CD4-positive, alpha-beta T cell (primary cell): Measurements from ENCODE around the gene C22orf39. TPM values are rescaled to one million over a fixed set of nuclear protein-coding genes. Genes with fewer than 3 reads are reported as not detected.

ENCODE experiments used
- ATAC-seq: fragments of 200-7000 bp; cut with Tn5 transposase; one replicate; pipeline ENCODE4 v1.10.0; 2022; ENCODE audit warnings: mild to moderate bottlenecking; ENCODE audit not compliant: poor library complexity
- CTCF ChIA-PET: fragments of 350-600 bp; sonication (Branson Sonifier 250); formaldehyde crosslinking; loops from one replicate; lab custom pipeline; 2021; ENCODE audit warnings: antibody characterized with exemption, inconsistent platforms; lab: Charles Lee
- POLR2A ChIA-PET: fragments of 350-600 bp; sonication (Branson Sonifier 250); formaldehyde crosslinking; loops from one replicate; lab custom pipeline; 2021; ENCODE audit warnings: antibody characterized with exemption, inconsistent platforms; lab: Charles Lee
- DNase-seq, 14 experiments: peaks; one replicate each; pipeline ENCODE4 v3.0.0-alpha.2; 2013 to 2020; ENCODE audit warnings: mixed read lengths in 2 of 14
- H3K27ac ChIP-seq, 2 donors: one replicate each; pipeline versions ENCODE4 v1.5.1 to v1.7.0; 2013; ENCODE audit warnings: low read length in 2 of 2, low read depth in 1 of 2, mild to moderate bottlenecking in 1 of 2
- H3K27me3 ChIP-seq, 2 experiments: 1 replicate in 1 of 2; 2 replicates in 1 of 2; pipeline versions ENCODE4 v1.6.1 to v1.7.0; 2013; ENCODE audit warnings: low read length in 2 of 2, control low read depth in 1 of 2, mild to moderate bottlenecking in 1 of 2, moderate library complexity in 1 of 2; ENCODE audit not compliant: insufficient read depth in 2 of 2, control insufficient read depth in 1 of 2
- H3K36me3 ChIP-seq: one replicate; pipeline ENCODE4 v1.6.1; 2013; ENCODE audit warnings: low read length, control low read depth; ENCODE audit not compliant: insufficient read depth
- H3K4me1 ChIP-seq: one replicate; pipeline ENCODE4 v1.6.1; 2013; ENCODE audit warnings: low read length, control low read depth; ENCODE audit not compliant: insufficient read depth
- H3K4me3 ChIP-seq: one replicate; pipeline ENCODE4 v1.5.1; 2013; ENCODE audit warnings: mild to moderate bottlenecking, low read length, moderate library complexity
- H3K9me3 ChIP-seq, 2 experiments: 1 replicate in 1 of 2; 2 replicates in 1 of 2; pipeline versions ENCODE4 v1.6.1 to v1.7.0; 2013; ENCODE audit warnings: low read length in 2 of 2, mild to moderate bottlenecking in 2 of 2, control low read depth in 1 of 2, moderate library complexity in 1 of 2; ENCODE audit not compliant: control insufficient read depth in 1 of 2, insufficient read depth in 1 of 2
- H3K27ac Mint-ChIP-seq: one replicate; pipeline ENCODE4 v1.8.0; 2020; ENCODE audit warnings: mixed read lengths
- H3K27me3 Mint-ChIP-seq: one replicate; pipeline ENCODE4 v1.8.0; 2021; ENCODE audit warnings: mixed read lengths
- H3K36me3 Mint-ChIP-seq: one replicate; pipeline ENCODE4 v1.8.0; 2021; ENCODE audit warnings: low read depth, mixed read lengths
- H3K4me1 Mint-ChIP-seq: one replicate; pipeline ENCODE4 v1.8.0; 2021; ENCODE audit warnings: low read depth, mixed read lengths
- H3K4me3 Mint-ChIP-seq: one replicate; pipeline ENCODE4 v1.8.0; 2020; ENCODE audit warnings: mild to moderate bottlenecking, mixed read lengths
- H3K9me3 Mint-ChIP-seq: one replicate; pipeline ENCODE4 v1.8.0; 2020; ENCODE audit warnings: mixed read lengths
- CTCF ChIP-seq: fragments of 200-600 bp; IDR thresholded peaks from one replicate; pipeline ENCODE4 v1.8.0; 2022; ENCODE audit warnings: antibody characterized with exemption, mild to moderate bottlenecking
- intact Hi-C, 2 experiments: fragments of 100-400 bp; cut with DNase I in 1 of 2; cut with micrococcal nuclease in 1 of 2; formaldehyde crosslinking; loops; one replicate each; pipeline versions ENCODE4 v1.15.1 to v1.9.0; 2023 to 2025; cut with DNase I, micrococcal nuclease
- total RNA-seq, 174 experiments: library from RNA in 2 of 174; stranded (reverse) in 2 of 174; gene quantifications; one replicate each; pipeline ENCODE4 v1.2.3 and lab custom pipeline; 2021 to 2026

C22orf39 gene
- total RNA-seq, 2 experiments from 2014 or later: 30.2 to 32.6 TPM

- no peak for TF ChIP-seq CTCF
- no peak overlapping the region for H3K4me3 ChIP-seq
- CTCF ChIA-PET: no interaction called here
These were observed 12.5 kb downstream of the C22orf39 start for GRCh38 chr22:19434829-19435580.

GRCh38 chr22:19434401-19434800, 13.1 kb downstream of the C22orf39 start:
- no peaks in the 10 kb centered on the region for H3K9me3 ChIP-seq
- peaks cover 23% of the 10 kb centered on the region for H3K4me1 ChIP-seq
- DNase-seq (no peak), ATAC-seq (no peak)
- H3K27ac Mint-ChIP-seq: peak overlapping the region; percentile 93
- H3K27me3 Mint-ChIP-seq: no peaks in the 10 kb centered on the region
- H3K9me3 Mint-ChIP-seq: no peaks in the 10 kb centered on the region
- no peak for TF ChIP-seq CTCF
- no peaks in the 10 kb centered on the region for H3K27me3 ChIP-seq
- POLR2A ChIA-PET: interaction anchor here (5.7 kb wide), 1 partner anchor 11 kb away, joined by 94 read pairs; the partner anchor contains the start of gene C22orf39
- H3K36me3 Mint-ChIP-seq: peaks cover 54% of the 10 kb centered on the region
- peaks cover 34% of the 10 kb centered on the region for H3K4me1 Mint-ChIP-seq
- H3K36me3 ChIP-seq: peaks cover 12% of the 10 kb centered on the region
- no peak overlapping the region for H3K27ac ChIP-seq
- H3K4me3 ChIP-seq: no peak overlapping the region
- H3K4me3 Mint-ChIP-seq: peak overlapping the region; percentile 97
- intact Hi-C loops: loop anchor here (5.0 kb wide), 2 partner anchors 43 to 142 kb away; partner anchors contain the start of genes CDC45 (in 1 of the 2), CLTCL1 (in 1 of the 2) and UFD1 (in 1 of the 2)
- CTCF ChIA-PET: no interaction called here

More at GRCh38 chr22:19434829-19435580, 12.5 kb downstream of the C22orf39 start:
- H3K27ac Mint-ChIP-seq: peak overlapping the region; percentile 93
- Histone ChIP-seq H3K9me3 (no peaks in the 10 kb centered on the region), H3K27ac (no peak overlapping the region), H3K4me1 (peaks cover 20% of the 10 kb centered on the region), H3K27me3 (no peaks in the 10 kb centered on the region), H3K36me3 (peaks cover 12% of the 10 kb centered on the region)
- H3K4me3 Mint-ChIP-seq: peak overlapping the region; percentile 80
- no peaks in the 10 kb centered on the region for H3K9me3 Mint-ChIP-seq
- intact Hi-C loops: loop anchor here (5.0 kb wide), 2 partner anchors 42 to 143 kb away; partner anchors contain the start of genes CDC45 (in 1 of the 2), CLTCL1 (in 1 of the 2) and UFD1 (in 1 of the 2)
- no peak for ATAC-seq
- POLR2A ChIA-PET: interaction anchor here (5.7 kb wide), 1 partner anchor 10 kb away, joined by 94 read pairs; the partner anchor contains the start of gene C22orf39
- H3K4me1 Mint-ChIP-seq: peaks cover 28% of the 10 kb centered on the region
- H3K36me3 Mint-ChIP-seq: peaks cover 52% of the 10 kb centered on the region
- no peaks in the 10 kb centered on the region for H3K27me3 Mint-ChIP-seq
- no peak for DNase-seq

- Histone ChIP-seq H3K9me3 (no peaks in the 10 kb centered on the region), H3K4me3 (peak within 1 kb of the TSS; percentile 89), H3K4me1 (peaks cover 35% of the 10 kb centered on the region), H3K27me3 (no peaks in the 10 kb centered on the region), H3K36me3 (peaks cover 12% of the 10 kb centered on the region), H3K27ac (peak within 1 kb of the TSS; percentile 87 to 88)
- peak; percentile 80 for ATAC-seq
- intact Hi-C loops: loop anchor here (1.0 to 5.0 kb wide), 4 partner anchors 15 to 140 kb away; partner anchors contain the start of genes CDC45 (in 2 of the 2), UFD1 (in 2 of the 2), C22orf39 (in 1 of the 2) and CLTCL1 (in 1 of the 2)
- CTCF ChIA-PET: interaction anchor here (0.6 to 1.8 kb wide), 3 partner anchors 11 to 19 kb away, joined by 3 to 5 read pairs (median 3); partner anchors contain the start of gene C22orf39
- H3K4me3 Mint-ChIP-seq: peak within 1 kb of the TSS; percentile 97
- peak within 1 kb of the TSS; percentile 93 for H3K27ac Mint-ChIP-seq
- POLR2A ChIA-PET: interaction anchor here (1.0 to 5.7 kb wide), 14 partner anchors 9 to 962 kb away, joined by 3 to 94 read pairs (median 6); partner anchors contain the start of genes C22orf39, CDC45, CLTCL1 and DGCR2
- H3K4me1 Mint-ChIP-seq: peaks cover 48% of the 10 kb centered on the region
- peaks cover 42% of the 10 kb centered on the region for H3K36me3 Mint-ChIP-seq
- H3K9me3 Mint-ChIP-seq: no peaks in the 10 kb centered on the region
- H3K27me3 Mint-ChIP-seq: no peaks in the 10 kb centered on the region
- TF ChIP-seq CTCF: no peak
- peak; percentile 66 to 93 (median 86) for DNase-seq
These were observed 15.2 kb downstream of the C22orf39 start, which contains the start of gene MRPL40 for GRCh38 chr22:19432133-19432851. MRPL40 (plus strand) TSS chr22:19432545; CDS start chr22:19432555, 10 bp downstream.
